Activated CD8-positive, alpha-beta T cell treated with anti-CD3 and anti-CD28 coated beads for 36 hours (primary cell): Measurements from ENCODE around the gene MLF2. TPM values are rescaled to one million over a fixed set of nuclear protein-coding genes. Genes with fewer than 3 reads are reported as not detected.

Experiments
- ATAC-seq: fragments of 200-7000 bp; cut with Tn5 transposase; one replicate; pipeline ENCODE4 v1.10.0; 2021; ENCODE audit warnings: mild to moderate bottlenecking, moderate library complexity
- CTCF ChIA-PET: fragments of 350-600 bp; sonication (Branson Sonifier 250); formaldehyde crosslinking; loops from one replicate; lab custom pipeline; 2021; ENCODE audit warnings: antibody characterized with exemption; lab: Charles Lee
- POLR2A ChIA-PET: fragments of 350-600 bp; sonication (Branson Sonifier 250); formaldehyde crosslinking; loops from one replicate; lab custom pipeline; 2021; ENCODE audit warnings: antibody characterized with exemption; lab: Charles Lee
- DNase-seq: peaks from one replicate; pipeline ENCODE4 v3.0.0-alpha.2; 2020
- H3K27ac Mint-ChIP-seq: one replicate; pipeline ENCODE4 v1.8.0; 2021; ENCODE audit warnings: mild to moderate bottlenecking, mixed read lengths
- H3K27me3 Mint-ChIP-seq: one replicate; pipeline ENCODE4 v1.8.0; 2021; ENCODE audit warnings: mixed read lengths
- H3K36me3 Mint-ChIP-seq: one replicate; pipeline ENCODE4 v1.8.0; 2021; ENCODE audit warnings: low read depth, mixed read lengths
- H3K4me1 Mint-ChIP-seq: one replicate; pipeline ENCODE4 v1.8.0; 2021; ENCODE audit warnings: low read depth, mixed read lengths
- H3K4me3 Mint-ChIP-seq: one replicate; pipeline ENCODE4 v1.8.0; 2021; ENCODE audit warnings: mild to moderate bottlenecking, moderate library complexity, mixed read lengths
- H3K9me3 Mint-ChIP-seq: one replicate; pipeline ENCODE4 v1.8.0; 2021; ENCODE audit warnings: mixed read lengths
- intact Hi-C: fragments of 100-400 bp; cut with micrococcal nuclease; formaldehyde crosslinking; loops from one replicate; pipeline ENCODE4 v1.10.0; 2022
- total RNA-seq, 2 experiments: library from RNA; stranded (reverse); gene quantifications; one replicate each; pipeline ENCODE4 v1.2.3, GENCODE V29; 2021
- TF ChIP-seq, protein P1 (sequence below): fragments of 200-600 bp; IDR thresholded peaks from one replicate; pipeline ENCODE4 v1.8.0; 2022; ENCODE audit warnings: antibody characterized with exemption, mild to moderate bottlenecking

Gene MLF2
- total RNA-seq, 2 experiments from 2014 or later, result 149 to 151 TPM

- peaks cover 3% of the 10 kb centered on the region for H3K36me3 Mint-ChIP-seq
- intact Hi-C loops, result no loop called here
- TF ChIP-seq, protein P1, sequence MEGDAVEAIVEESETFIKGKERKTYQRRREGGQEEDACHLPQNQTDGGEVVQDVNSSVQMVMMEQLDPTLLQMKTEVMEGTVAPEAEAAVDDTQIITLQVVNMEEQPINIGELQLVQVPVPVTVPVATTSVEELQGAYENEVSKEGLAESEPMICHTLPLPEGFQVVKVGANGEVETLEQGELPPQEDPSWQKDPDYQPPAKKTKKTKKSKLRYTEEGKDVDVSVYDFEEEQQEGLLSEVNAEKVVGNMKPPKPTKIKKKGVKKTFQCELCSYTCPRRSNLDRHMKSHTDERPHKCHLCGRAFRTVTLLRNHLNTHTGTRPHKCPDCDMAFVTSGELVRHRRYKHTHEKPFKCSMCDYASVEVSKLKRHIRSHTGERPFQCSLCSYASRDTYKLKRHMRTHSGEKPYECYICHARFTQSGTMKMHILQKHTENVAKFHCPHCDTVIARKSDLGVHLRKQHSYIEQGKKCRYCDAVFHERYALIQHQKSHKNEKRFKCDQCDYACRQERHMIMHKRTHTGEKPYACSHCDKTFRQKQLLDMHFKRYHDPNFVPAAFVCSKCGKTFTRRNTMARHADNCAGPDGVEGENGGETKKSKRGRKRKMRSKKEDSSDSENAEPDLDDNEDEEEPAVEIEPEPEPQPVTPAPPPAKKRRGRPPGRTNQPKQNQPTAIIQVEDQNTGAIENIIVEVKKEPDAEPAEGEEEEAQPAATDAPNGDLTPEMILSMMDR, result no peak
- H3K27ac Mint-ChIP-seq, result no peak overlapping the region
- POLR2A ChIA-PET, result interaction anchor here (1.2 to 1.8 kb wide), 3 partner anchors 9 to 26 kb away, joined by 3 to 6 read pairs (median 3); partner anchors contain the start of gene LAG3
- H3K27me3 Mint-ChIP-seq, result peaks cover 2% of the 10 kb centered on the region
- H3K4me3 Mint-ChIP-seq, result no peak overlapping the region
- CTCF ChIA-PET, result interaction anchor here (0.7 to 1.7 kb wide), 5 partner anchors 9 to 52 kb away, joined by 3 to 7 read pairs (median 3); no protein-coding TSS in a partner anchor
- no peaks in the 10 kb centered on the region for H3K9me3 Mint-ChIP-seq
- no peak for ATAC-seq
- peaks cover 72% of the 10 kb centered on the region for H3K4me1 Mint-ChIP-seq
- DNase-seq, result no peak
Measured at GRCh38 chr12:6787309-6787708, 34.4 kb upstream of the MLF2 start.

DNA sequence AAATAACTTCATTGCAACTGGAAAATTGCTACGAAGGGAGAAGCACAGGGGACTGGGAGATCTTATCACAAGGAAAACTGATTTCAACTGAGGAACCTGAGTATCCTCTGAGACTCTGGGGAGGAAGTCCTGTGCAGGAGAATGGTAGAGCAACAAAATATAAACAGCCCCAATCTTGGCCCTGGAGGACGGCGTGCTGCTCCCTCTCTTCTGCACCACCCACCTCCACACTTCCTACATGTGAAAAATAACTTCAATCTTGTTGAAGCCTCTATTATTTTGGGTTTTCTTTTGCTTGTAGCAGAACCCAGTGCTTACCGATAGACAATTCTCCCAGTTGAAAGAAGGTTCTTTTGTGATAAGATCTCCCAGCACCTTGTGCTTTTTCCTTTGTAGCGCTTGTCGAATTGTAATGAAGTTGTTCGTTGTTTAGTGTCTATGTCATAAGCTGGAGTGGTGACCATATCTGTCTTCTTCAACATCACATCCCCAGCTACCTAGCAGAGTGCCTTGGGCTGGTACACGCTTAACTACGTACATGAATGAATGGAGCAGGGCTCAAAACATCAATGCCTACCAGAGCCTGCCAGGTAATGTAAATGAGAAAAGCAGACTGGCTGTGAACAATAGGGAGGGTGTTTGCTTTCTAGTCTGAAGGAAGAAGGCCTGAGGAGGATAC lies 33.6 kb upstream of the MLF2 start:
- peak; percentile 9 for ATAC-seq
- Mint-ChIP-seq H3K4me1 (peaks cover 70% of the 10 kb centered on the region), H3K36me3 (peaks cover 3% of the 10 kb centered on the region), H3K9me3 (no peaks in the 10 kb centered on the region), H3K27ac (peak overlapping the region; percentile 14), H3K27me3 (peaks cover 2% of the 10 kb centered on the region), H3K4me3 (no peak overlapping the region)
- ChIA-PET POLR2A (interaction anchor here (1.2 to 1.8 kb wide), 3 partner anchors 8 to 27 kb away, joined by 3 to 6 read pairs (median 3); partner anchors contain the start of gene LAG3), CTCF (interaction anchor here (0.7 to 1.7 kb wide), 7 partner anchors 8 to 40 kb away, joined by 3 to 7 read pairs (median 3); no protein-coding TSS in a partner anchor)
- no peak for DNase-seq
- TF ChIP-seq, protein P1, result no peak
- intact Hi-C loops, result no loop called here

DNA sequence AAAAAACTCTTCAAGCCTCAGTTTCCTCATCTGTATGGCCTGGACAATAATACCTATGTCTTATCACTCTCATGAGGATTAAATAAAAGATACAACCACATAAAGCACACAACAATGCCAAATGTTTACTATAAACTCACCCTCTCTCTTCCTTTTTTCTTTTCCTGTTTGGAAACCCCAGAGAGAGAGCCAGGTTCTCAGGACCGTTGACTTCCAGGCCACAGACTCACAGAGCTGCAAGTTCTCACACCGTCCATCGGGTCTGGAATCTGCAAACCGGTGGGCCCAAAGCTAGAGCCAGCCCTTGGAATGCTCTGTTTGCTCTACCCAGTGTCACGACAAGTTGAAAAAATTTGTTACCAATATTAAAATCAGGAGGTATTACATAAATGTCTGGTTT lies 31.8 kb upstream of the MLF2 start:
- TF ChIP-seq, protein P1, result no peak
- ATAC-seq, result no peak
- Mint-ChIP-seq H3K4me1 (peaks cover 69% of the 10 kb centered on the region), H3K27me3 (peaks cover 1% of the 10 kb centered on the region), H3K4me3 (no peak overlapping the region), H3K9me3 (no peaks in the 10 kb centered on the region), H3K27ac (no peak overlapping the region), H3K36me3 (peaks cover 2% of the 10 kb centered on the region)
- DNase-seq, result no peak
- CTCF ChIA-PET, result interaction anchor here (1.1 to 10.0 kb wide), 4 partner anchors 18 to 87 kb away, joined by 3 to 117 read pairs (median 6); partner anchors contain the start of genes MLF2 and PTMS
- intact Hi-C loops, result loop anchor here (5.0 kb wide), 1 partner anchor 43 kb away; the partner anchor contains the start of gene P3H3
- POLR2A ChIA-PET, result interaction anchor here (0.5 to 1.4 kb wide), 3 partner anchors 10 to 18 kb away, joined by 3 read pairs; no protein-coding TSS in a partner anchor

DNA sequence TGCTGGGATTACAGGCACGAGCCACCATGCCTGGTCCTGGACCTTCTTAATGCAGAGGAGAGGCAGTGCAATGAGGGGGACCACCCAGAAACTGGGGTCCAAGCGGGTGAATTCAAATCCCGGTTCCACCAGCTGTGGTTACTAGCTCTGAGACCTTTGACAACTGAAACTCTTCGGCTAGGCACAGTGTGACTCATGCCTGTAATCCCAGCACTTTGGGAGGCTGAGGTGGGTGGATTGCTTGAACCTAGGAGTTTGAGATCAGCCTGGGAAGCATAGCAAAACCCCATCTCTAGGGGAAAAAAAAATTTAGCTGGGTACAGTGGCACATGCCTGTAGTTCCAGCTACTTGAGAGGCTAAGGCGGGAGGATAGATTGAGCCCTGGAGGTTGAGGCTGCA lies 31.4 kb upstream of the MLF2 start:
- CTCF ChIA-PET, result interaction anchor here (1.0 to 10.0 kb wide), 5 partner anchors 9 to 87 kb away, joined by 3 to 117 read pairs (median 4); partner anchors contain the start of genes MLF2 and PTMS
- no peaks in the 10 kb centered on the region for H3K9me3 Mint-ChIP-seq
- TF ChIP-seq, protein P1, result no peak
- intact Hi-C loops, result loop anchor here (5.0 kb wide), 1 partner anchor 43 kb away; the partner anchor contains the start of gene P3H3
- peaks cover 1% of the 10 kb centered on the region for H3K36me3 Mint-ChIP-seq
- POLR2A ChIA-PET, result interaction anchor here (1.1 kb wide), 1 partner anchor 18 kb away, joined by 3 read pairs; no protein-coding TSS in a partner anchor
- H3K27ac Mint-ChIP-seq, result no peak overlapping the region
- no peak for DNase-seq
- no peak for ATAC-seq
- no peak overlapping the region for H3K4me3 Mint-ChIP-seq
- no peaks in the 10 kb centered on the region for H3K27me3 Mint-ChIP-seq
- peaks cover 69% of the 10 kb centered on the region for H3K4me1 Mint-ChIP-seq
